Fibroblast of pulmonary artery (primary cell): ENCODE measurements around the gene KSR2.

Experiments
- DNase-seq: peaks from one replicate; pipeline ENCODE4 v3.0.0-alpha.2; 2010; ENCODE audit warnings: low read depth
- H3K4me3 ChIP-seq: replicated peaks from 2 replicates; pipeline ENCODE4 v1.5.1; 2011; ENCODE audit warnings: low read depth, mild to moderate bottlenecking, control low read depth, low read length, moderate library complexity
- CTCF ChIP-seq: IDR thresholded peaks from 2 replicates; pipeline ENCODE4 v1.5.1; 2011; ENCODE audit warnings: mild to moderate bottlenecking, control low read depth, low read length, inconsistent platforms; ENCODE audit errors: missing control alignments

The KSR2 gene

GRCh38 chr12:117907108-117907689 lies 61.6 kb downstream of the KSR2 start:
- no peak overlapping the region for H3K4me3 ChIP-seq
- no peak for TF ChIP-seq CTCF
- no peak for DNase-seq

- TF ChIP-seq CTCF: no peak
- no peak overlapping the region for H3K4me3 ChIP-seq
- no peak for DNase-seq
These were observed 64.7 kb downstream of the KSR2 start for GRCh38 chr12:117904051-117904450.

- no peak overlapping the region for H3K4me3 ChIP-seq
- DNase-seq: no peak
- no peak for TF ChIP-seq CTCF
These were observed 65.5 kb downstream of the KSR2 start for GRCh38 chr12:117903110-117903840.

- DNase-seq: no peak
- H3K4me3 ChIP-seq: no peak overlapping the region
- no peak for TF ChIP-seq CTCF
These were observed 67.2 kb downstream of the KSR2 start for GRCh38 chr12:117901631-117902030.

- TF ChIP-seq CTCF: no peak
- no peak overlapping the region for H3K4me3 ChIP-seq
- DNase-seq: no peak
These were observed 68.2 kb downstream of the KSR2 start for GRCh38 chr12:117900561-117900960.

GRCh38 chr12:117897372-117898161 lies 71.2 kb downstream of the KSR2 start:
- no peak overlapping the region for H3K4me3 ChIP-seq
- no peak for TF ChIP-seq CTCF
- no peak for DNase-seq
